Osteoblast (primary cell): ENCODE data around the gene ETFA. TPM values are rescaled to one million over a fixed set of nuclear protein-coding genes. Genes with fewer than 3 reads are reported as not detected.

Experiments
- DNase-seq: peaks from one replicate; pipeline ENCODE4 v3.0.0; 2011; ENCODE audit warnings: low spot score, mixed read lengths; ENCODE audit not compliant: insufficient read length; ENCODE audit errors: missing footprints
- H2AFZ ChIP-seq: 2 replicates; pipeline ENCODE4 v1.6.0; 2011; ENCODE audit warnings: mild to moderate bottlenecking, low read length
- H3K27ac ChIP-seq: 2 replicates; pipeline ENCODE4 v1.5.1; 2011; ENCODE audit warnings: mild to moderate bottlenecking, low read depth, low read length, moderate library complexity
- H3K27me3 ChIP-seq: 2 replicates; pipeline ENCODE4 v1.6.0; 2012; ENCODE audit warnings: mild to moderate bottlenecking, control low read depth, inconsistent platforms, low read length, moderate library complexity; ENCODE audit not compliant: insufficient read depth
- H3K36me3 ChIP-seq: 2 replicates; pipeline ENCODE4 v1.5.1; 2011; ENCODE audit warnings: mild to moderate bottlenecking, low read length, control low read depth, moderate library complexity; ENCODE audit not compliant: insufficient read depth
- H3K4me1 ChIP-seq: 2 replicates; pipeline ENCODE4 v1.5.1; 2011; ENCODE audit warnings: mild to moderate bottlenecking, low read length, control low read depth, moderate library complexity; ENCODE audit not compliant: insufficient read depth
- H3K4me2 ChIP-seq: 2 replicates; pipeline ENCODE4 v1.6.0; 2011; ENCODE audit warnings: mild to moderate bottlenecking, low read length; ENCODE audit not compliant: insufficient read depth
- H3K4me3 ChIP-seq: fragments of 200-600 bp; sonication (generic); 3 replicates; pipeline ENCODE4 v1.5.1; 2012; ENCODE audit warnings: mild to moderate bottlenecking, low read length, inconsistent platforms; ENCODE audit not compliant: insufficient read depth
- H3K79me2 ChIP-seq: 2 replicates; pipeline ENCODE4 v1.6.0; 2012; ENCODE audit warnings: mild to moderate bottlenecking, low read length, control low read depth, inconsistent platforms; ENCODE audit not compliant: insufficient read depth
- H3K9me3 ChIP-seq: 2 replicates; pipeline ENCODE4 v1.5.1; 2011; ENCODE audit warnings: low read depth, low read length, control low read depth
- H4K20me1 ChIP-seq: 2 replicates; pipeline ENCODE4 v1.6.0; 2012; ENCODE audit warnings: mild to moderate bottlenecking, low read length, control low read depth; ENCODE audit not compliant: insufficient read depth
- total RNA-seq: library from RNA; depleted of rRNA; stranded (reverse); fragments of >200 nt; gene quantifications from 2 replicates; pipeline ENCODE4 v1.2.3, GENCODE V29; 2012
- TF ChIP-seq, protein P1 (sequence below): IDR thresholded peaks from 2 replicates; pipeline ENCODE4 v1.5.1; 2011; ENCODE audit warnings: mild to moderate bottlenecking, low read depth, low read length, moderate library complexity; ENCODE audit errors: extremely low read depth

ETFA gene
- total RNA-seq, 1 donor, result 85.0 TPM

DNA sequence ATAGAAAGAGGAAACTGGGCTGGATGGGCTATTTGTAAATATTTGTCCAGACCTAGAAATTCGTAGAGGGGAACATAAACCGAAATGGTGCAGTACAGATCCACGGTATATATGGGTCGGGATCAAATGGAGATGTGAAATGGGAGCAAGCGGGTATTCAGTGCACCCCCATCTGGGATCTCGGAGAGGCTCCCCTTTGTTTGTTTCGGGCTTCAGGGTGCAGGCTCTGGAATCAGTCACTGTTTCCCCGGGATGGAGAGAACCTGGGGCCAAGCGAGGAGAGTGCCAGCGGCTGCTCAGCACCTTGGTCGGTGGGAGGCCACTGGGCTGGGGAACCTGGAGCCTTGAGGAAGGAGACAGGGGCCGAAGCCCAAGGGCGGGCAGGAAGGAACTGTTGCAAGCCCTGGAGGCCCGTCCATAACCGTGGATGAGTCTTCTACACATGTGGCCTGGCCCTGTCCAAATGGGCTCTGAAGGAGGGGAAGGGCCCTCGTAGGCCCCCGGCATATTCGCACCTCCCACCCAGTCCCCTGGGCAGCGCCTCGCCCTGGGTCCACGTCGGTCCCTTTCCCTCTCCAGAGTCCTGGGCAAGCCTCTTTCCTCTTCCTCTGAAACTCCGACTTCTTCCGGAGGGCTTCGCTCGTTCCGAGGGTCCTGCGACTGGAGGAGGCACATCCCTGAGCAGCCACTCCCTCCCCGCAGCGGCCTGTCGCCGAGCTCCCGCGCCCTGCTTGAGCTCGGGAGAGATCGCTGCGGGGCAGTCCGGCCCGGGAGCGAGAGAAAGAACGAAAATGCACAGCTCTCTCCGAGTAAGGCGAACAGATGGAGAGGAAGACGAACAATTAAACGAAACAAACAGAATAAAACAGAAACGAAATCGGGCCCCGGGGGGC, 28.3 kb upstream of the ETFA start:
- Histone ChIP-seq H3K4me3 (peak overlapping the region; percentile 47), H3K9me3 (no peaks in the 10 kb centered on the region), H3K4me1 (peaks cover 8% of the 10 kb centered on the region), H2AFZ (no peak overlapping the region), H3K27ac (no peak overlapping the region), H3K36me3 (no peaks in the 10 kb centered on the region), H3K79me2 (no peaks in the 10 kb centered on the region), H3K4me2 (peak overlapping the region; percentile 69), H4K20me1 (no peaks in the 10 kb centered on the region), H3K27me3 (peaks cover 98% of the 10 kb centered on the region)
- TF ChIP-seq, protein P1, sequence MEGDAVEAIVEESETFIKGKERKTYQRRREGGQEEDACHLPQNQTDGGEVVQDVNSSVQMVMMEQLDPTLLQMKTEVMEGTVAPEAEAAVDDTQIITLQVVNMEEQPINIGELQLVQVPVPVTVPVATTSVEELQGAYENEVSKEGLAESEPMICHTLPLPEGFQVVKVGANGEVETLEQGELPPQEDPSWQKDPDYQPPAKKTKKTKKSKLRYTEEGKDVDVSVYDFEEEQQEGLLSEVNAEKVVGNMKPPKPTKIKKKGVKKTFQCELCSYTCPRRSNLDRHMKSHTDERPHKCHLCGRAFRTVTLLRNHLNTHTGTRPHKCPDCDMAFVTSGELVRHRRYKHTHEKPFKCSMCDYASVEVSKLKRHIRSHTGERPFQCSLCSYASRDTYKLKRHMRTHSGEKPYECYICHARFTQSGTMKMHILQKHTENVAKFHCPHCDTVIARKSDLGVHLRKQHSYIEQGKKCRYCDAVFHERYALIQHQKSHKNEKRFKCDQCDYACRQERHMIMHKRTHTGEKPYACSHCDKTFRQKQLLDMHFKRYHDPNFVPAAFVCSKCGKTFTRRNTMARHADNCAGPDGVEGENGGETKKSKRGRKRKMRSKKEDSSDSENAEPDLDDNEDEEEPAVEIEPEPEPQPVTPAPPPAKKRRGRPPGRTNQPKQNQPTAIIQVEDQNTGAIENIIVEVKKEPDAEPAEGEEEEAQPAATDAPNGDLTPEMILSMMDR, result no peak
- DNase-seq, result peak; percentile 93

DNA sequence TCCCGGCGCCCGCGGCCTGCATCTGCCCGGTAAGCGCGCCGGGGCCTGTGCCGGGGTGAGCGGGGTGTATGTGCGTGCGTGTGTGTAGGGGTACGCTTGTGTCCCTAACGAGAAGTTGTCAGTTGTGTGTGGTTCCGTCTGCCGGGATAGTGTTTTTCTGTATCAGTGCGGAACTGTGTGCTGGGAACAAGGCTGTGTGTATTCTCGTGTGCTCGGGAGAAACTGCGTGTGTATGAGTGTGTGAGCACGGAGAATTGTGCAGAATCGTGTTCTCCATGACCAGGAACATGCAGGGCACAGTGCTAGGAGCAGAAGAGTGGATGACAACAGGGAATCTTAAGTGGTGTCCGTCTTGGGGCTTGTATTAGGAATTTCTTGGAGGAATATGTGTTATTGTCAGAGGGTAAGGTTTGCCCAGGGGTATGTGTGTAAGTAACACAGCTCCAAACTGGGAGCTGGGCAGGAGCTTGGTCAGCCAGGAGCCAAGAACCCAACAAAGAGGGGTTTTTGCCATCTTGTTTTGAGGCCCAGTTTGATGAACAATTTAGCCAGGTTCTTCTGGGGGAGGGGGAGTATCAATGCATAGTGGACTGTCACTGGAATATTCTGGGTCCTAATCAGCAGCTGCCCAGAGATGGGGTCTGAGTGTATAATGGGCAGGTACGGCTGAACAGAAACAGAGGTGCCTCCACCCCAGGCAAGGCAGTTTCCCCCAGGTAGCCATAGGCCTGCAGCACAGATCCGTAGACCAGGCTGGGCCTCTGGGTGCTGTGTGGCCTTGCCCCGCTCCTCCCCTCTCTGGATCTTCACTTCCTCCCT, 27.4 kb upstream of the ETFA start:
- Histone ChIP-seq H3K27me3 (peaks cover 93% of the 10 kb centered on the region), H3K4me1 (peaks cover 8% of the 10 kb centered on the region), H3K36me3 (no peaks in the 10 kb centered on the region), H3K4me2 (no peak overlapping the region), H3K27ac (no peak overlapping the region), H3K4me3 (no peak overlapping the region), H3K9me3 (no peaks in the 10 kb centered on the region), H3K79me2 (no peaks in the 10 kb centered on the region), H2AFZ (no peak overlapping the region), H4K20me1 (no peaks in the 10 kb centered on the region)
- TF ChIP-seq, protein P1, result no peak
- DNase-seq, result peak; percentile 85

DNA sequence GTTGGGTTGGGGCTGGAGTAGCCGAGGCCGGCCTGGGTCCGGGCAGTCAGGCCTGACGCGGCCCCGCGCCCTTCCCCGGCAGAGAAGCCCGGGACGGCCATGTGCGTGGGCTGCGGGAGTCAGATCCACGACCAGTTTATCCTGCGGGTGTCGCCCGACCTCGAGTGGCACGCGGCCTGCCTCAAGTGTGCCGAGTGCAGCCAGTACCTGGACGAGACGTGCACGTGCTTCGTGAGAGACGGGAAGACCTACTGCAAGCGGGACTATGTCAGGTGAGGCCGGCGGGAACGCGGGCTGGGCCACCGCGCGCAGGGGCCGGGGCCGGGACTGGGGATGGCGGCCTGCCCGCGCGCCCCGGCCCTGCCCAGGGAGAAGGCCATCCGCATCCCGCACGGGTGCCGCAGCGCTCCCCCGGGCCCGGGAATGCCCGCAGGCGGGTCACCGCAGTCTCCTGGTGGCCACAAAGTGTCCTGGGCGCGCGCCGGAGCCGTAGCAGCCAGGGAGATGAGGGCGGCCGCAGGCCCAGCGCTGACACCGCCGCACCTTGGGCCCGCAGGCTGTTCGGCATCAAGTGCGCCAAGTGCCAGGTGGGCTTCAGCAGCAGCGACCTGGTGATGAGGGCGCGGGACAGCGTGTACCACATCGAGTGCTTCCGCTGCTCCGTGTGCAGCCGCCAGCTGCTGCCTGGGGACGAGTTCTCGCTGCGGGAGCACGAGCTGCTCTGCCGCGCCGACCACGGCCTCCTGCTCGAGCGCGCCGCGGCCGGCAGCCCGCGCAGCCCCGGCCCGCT, 26.6 kb upstream of the ETFA start:
- H3K4me3 ChIP-seq, result peak overlapping the region; percentile 69
- DNase-seq, result peak; percentile 76
- peaks cover 8% of the 10 kb centered on the region for H3K4me1 ChIP-seq
- H3K36me3 ChIP-seq, result no peaks in the 10 kb centered on the region
- no peak overlapping the region for H3K4me2 ChIP-seq
- TF ChIP-seq, protein P1, result no peak
- H3K79me2 ChIP-seq, result no peaks in the 10 kb centered on the region
- H3K27ac ChIP-seq, result no peak overlapping the region
- peaks cover 85% of the 10 kb centered on the region for H3K27me3 ChIP-seq
- H3K9me3 ChIP-seq, result no peaks in the 10 kb centered on the region
- no peak overlapping the region for H2AFZ ChIP-seq
- H4K20me1 ChIP-seq, result no peaks in the 10 kb centered on the region
